AG09319 (cell line): ENCODE measurements around the gene LY86.
"Not testable (repeated sequence)": the region's sequence is repeated elsewhere in the genome, so short reads cannot be mapped to it uniquely, and the experiment has no call there.

Experiments
- DNase-seq: peaks from one replicate; pipeline ENCODE4 v3.0.0-alpha.2; 2010; ENCODE audit warnings: low read depth; ENCODE audit errors: extremely low read depth
- TF ChIP-seq, protein P1 (sequence below): IDR thresholded peaks from 2 replicates; pipeline ENCODE4 v1.5.1; 2011; ENCODE audit warnings: low read depth, mild to moderate bottlenecking, inconsistent platforms, low read length, moderate library complexity

The LY86 gene

DNA sequence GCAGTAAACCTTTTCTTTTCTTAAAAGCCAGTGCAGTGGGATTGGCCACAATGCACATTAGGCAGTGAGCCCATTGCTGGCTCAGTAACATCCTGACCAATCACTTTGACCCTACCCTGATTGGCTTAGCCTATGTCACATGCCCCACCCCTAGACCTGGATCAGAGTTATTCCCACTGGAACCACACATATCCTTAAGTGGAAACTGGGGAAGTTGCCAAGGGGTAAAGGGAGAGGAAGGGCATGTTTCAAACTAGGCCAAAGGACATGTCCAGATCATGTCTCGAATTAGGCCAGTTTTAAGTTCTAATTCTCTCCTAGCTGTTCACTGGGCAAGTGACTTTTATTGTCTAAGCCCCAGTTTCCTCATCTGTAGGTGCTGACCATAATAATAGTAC is 69.3 kb downstream of the LY86 start:
- DNase-seq, result no peak
- TF ChIP-seq, protein P1, sequence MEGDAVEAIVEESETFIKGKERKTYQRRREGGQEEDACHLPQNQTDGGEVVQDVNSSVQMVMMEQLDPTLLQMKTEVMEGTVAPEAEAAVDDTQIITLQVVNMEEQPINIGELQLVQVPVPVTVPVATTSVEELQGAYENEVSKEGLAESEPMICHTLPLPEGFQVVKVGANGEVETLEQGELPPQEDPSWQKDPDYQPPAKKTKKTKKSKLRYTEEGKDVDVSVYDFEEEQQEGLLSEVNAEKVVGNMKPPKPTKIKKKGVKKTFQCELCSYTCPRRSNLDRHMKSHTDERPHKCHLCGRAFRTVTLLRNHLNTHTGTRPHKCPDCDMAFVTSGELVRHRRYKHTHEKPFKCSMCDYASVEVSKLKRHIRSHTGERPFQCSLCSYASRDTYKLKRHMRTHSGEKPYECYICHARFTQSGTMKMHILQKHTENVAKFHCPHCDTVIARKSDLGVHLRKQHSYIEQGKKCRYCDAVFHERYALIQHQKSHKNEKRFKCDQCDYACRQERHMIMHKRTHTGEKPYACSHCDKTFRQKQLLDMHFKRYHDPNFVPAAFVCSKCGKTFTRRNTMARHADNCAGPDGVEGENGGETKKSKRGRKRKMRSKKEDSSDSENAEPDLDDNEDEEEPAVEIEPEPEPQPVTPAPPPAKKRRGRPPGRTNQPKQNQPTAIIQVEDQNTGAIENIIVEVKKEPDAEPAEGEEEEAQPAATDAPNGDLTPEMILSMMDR, result no peak

DNA sequence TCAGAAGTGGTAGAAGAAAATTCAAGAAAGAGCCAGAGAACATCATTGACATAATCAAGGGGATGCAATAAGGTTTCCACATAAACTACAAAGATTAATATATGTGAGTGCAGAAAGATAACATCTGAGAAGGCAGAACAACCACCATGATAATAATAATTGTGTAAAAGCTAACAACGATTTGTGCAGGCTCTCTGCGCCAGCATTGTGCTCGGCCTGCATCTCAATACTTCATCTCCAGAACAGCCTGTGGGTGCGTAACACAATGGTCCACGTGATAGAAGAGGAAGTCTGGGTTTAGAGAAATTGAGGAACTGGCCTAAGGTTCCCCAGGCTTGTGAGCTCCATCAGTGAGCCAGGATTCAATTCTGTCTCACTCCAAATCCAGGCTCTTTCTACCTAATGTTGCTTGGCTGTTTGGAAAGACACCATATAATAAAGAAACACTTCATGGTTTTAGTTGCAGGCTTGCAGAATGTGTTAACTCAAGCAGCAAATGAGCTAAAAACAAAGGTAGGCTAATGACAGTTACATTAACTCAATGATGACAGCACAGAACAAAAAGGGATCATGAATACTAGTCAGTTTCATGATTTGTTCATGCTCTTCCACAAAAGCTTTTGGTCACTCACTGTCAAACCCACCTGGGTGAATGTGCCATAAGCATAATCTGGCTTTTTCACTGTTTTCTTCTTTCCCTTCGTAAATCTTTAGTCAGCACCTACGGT is 71.2 kb downstream of the LY86 start:
- TF ChIP-seq, protein P1, result no peak
- DNase-seq, result no peak

DNA sequence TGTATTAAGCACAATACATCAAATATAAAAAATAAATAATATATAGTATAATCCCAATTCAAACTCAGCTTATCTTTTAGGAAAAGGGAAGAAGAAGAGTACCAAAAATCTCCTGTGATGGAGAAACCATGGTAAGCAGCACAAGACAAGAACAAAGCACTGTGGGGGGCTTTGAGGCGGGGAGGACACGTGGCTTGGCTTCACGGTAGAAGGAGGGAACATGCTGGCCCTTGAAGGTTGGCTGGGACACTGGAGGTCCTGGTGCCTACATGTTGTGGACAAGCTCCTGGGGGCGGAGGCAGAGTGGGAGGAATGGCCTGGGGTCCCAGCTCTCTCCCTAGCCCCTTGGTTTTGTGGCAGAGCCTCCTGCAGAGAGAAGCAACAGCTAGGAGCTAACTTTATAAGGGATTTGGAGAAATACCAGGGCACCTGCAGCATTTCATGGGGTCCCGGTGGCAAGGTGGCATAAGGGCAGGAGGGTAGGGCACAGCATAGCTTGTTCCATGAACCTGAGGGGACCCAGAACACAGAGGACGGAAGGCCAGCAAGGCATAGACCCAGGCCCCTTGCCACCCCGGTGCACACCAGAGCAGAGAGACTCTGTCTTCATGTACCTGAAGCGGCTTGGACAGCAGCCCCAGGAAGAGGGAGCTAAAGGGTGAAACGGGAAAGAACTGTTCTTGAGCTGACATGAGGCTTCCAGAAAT is 72.0 kb downstream of the LY86 start:
- TF ChIP-seq, protein P1, result no peak

DNA sequence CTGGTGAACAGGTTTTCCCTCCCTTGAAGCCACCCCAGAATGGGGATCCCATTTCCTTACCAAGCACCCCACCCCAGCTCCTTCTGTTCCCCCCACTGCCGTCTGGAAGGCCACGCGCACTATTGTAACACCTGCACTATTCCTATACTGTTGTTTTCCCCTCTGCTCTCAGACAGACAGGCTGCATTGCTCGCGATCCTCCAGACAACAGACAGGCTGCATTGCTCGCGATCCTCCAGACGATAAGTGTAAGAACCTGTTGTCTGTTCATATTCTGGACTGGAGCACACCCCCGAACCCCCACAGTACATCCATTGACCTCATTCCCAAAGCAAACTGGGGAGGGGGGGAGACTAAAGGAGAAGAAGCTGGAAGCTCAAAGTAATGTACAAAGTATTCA is 72.7 kb downstream of the LY86 start:
- TF ChIP-seq, protein P1, result no peak
- DNase-seq, result no peak

More for the DNA sequence above, 72.0 kb downstream of the LY86 start:
- no peak for DNase-seq

DNA sequence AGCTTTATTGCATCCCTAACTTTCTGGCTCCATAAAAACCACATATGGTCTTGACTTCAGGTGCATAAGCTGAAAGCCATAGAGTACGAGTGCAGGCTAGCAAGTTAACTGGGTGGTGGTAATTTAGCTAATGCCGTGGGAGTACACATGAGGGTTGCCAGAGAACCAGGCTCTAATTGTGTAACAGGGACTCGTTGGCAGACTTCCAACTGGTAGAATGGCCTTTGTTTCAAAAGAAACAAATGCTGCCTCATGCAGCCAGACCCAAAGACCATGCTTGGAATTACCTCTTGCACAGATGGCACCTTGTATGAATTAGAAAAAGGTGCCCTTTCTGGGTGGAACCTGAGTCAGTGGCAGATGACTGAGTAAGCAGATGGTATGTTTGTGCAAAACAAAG is 73.2 kb downstream of the LY86 start:
- TF ChIP-seq, protein P1, result no peak
- no peak for DNase-seq

DNA sequence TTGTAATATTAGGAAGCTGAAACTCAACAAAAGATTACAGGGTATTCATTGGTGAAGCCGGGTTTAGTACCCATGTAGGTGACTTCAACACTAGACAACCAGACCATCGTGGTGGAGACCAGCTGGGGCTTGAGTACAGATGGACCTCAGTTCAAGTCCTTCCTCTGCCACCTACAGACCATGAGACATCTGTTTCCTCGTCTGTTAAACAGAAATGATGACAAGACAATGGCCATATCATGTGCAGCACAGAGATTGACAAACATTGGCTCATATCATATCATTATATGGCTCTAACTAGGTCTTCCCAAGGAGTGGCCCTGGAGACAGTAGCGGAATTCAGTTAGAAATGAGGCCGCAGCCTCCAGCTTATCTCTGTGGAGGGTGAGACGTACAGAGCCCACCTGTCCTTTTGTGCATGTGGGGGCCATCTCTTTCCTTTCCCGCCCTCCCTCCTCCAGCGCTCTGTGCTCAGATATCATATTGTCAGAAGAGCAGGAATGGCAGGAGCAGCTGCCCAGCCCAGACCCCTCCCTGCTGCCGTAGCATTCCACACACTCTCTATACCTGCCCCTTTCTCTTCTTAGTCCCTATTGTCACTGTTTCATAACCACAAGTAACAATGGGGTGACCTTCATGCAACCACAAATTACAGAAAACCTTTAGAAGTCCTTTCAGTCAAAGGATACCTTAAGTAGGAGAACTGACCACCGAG is 75.1 kb downstream of the LY86 start:
- DNase-seq, result no peak
- TF ChIP-seq, protein P1, result no peak

DNA sequence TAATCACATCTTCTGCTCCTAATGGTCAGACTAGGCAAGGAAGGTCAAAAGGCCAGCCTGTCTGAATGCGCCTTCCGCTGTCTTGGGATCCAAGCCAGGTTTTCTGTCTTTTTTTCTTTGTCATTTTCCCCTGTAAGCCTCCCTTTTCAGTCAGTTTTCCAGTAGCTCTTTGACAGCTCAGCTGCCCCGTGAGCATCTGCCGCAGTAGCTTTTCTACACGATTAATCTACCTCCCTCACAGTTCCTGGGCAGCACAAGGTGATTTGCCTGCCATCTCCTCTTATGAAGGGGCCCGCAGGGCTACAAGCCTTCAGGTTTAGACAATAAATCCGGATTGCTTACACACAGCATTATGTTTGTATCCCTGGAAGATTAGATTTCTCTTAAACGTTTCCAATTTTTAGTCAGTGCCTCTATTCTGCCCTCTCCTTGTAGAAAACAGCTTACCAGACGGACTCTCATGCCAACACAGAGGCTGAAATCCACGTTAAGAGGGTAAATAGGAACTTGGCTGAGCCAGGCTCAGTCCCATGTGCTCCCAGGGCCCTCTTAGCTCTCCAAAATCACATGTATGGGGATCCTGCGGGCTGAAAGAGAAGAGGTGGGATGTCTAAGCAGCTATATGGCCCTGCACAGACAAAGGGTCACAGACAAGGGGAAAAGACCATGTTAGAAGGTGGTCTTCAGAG is 77.2 kb downstream of the LY86 start:
- no peak for DNase-seq
- TF ChIP-seq, protein P1, result no peak

DNA sequence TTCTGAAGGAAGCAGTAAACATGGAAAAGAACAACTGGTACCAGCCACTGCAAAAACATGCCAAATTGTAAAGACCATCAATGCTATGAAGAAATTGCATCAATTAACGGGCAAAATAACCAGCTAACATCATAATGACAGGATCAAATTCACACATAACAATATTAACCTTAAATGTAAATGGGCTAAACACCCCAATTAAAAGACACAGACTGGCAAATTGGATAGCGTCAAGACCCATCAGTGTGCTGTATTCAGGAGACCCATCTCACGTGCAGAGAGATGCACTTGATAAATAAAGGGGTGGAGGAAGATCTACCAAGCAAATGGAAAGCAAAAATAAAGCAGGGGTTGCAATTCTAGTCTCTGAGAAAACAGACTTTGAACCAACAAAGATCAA is 81.6 kb downstream of the LY86 start:
- not testable (repeated sequence) for DNase-seq
